ENCODE measurements around the gene CDKAL1.

CDKAL1 gene

DNA sequence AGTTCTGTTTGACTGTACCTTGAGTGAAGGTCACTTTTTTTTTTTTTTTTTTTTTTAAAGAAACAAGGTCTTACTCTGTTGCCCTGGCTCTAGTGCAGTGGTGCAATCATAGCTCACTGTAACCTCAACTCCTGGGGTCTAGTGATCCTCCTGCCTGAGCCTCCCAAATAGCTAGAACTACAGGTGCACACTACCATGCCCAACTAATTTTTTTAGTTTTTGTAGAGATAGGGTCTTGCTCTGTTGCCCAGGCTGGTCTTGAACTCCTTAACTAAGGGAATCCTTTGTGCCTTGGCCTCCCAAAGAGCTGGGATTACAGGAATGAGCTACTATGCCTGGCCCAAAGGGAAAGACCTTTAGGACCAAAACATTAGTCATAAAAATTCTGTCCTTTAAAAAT lies 413.7 kb downstream of the CDKAL1 start:
- Histone ChIP-seq H3K79me2 (ENCODE audit: insufficient read depth, low read depth) (no peaks in the 10 kb centered on the region), H3K4me2 (no peak overlapping the region), H4K20me1 (ENCODE audit: insufficient read depth) (no peaks in the 10 kb centered on the region), H3K27me3 (ENCODE audit: insufficient read depth, low read depth) (no peaks in the 10 kb centered on the region), H2AFZ (ENCODE audit: low read depth) (no peak overlapping the region), H3K9ac (no peak overlapping the region), H3K4me1 (ENCODE audit: low read depth, poor library complexity, severe bottlenecking) (peaks cover 12% of the 10 kb centered on the region), H3K4me3 (IDR thresholded peaks at IDR 0.05; ENCODE audit: insufficient read depth, low read depth, low read length) (no peak overlapping the region), H3K27ac (no peak overlapping the region), H3K36me3 (ENCODE audit: insufficient read depth) (no peaks in the 10 kb centered on the region)
- no peak for TF ChIP-seq CTCF (conservative IDR thresholded peaks at IDR 0.05; ENCODE audit: low read depth, low read length)

GRCh38 chr6:20948556-20948955 lies 414.3 kb downstream of the CDKAL1 start:
- H3K9ac ChIP-seq = no peak overlapping the region
- H4K20me1 ChIP-seq (ENCODE audit: insufficient read depth) = no peaks in the 10 kb centered on the region
- H3K4me1 ChIP-seq (ENCODE audit: low read depth, poor library complexity, severe bottlenecking) = peaks cover 12% of the 10 kb centered on the region
- no peaks in the 10 kb centered on the region for H3K36me3 ChIP-seq (ENCODE audit: insufficient read depth)
- no peaks in the 10 kb centered on the region for H3K27me3 ChIP-seq (ENCODE audit: insufficient read depth, low read depth)
- no peak overlapping the region for H3K27ac ChIP-seq
- no peak for TF ChIP-seq CTCF (conservative IDR thresholded peaks at IDR 0.05; ENCODE audit: low read depth, low read length)
- H3K4me3 ChIP-seq (IDR thresholded peaks at IDR 0.05; ENCODE audit: insufficient read depth, low read depth, low read length) = no peak overlapping the region
- no peaks in the 10 kb centered on the region for H3K79me2 ChIP-seq (ENCODE audit: insufficient read depth, low read depth)
- no peak overlapping the region for H3K4me2 ChIP-seq
- H2AFZ ChIP-seq (ENCODE audit: low read depth) = no peak overlapping the region

DNA sequence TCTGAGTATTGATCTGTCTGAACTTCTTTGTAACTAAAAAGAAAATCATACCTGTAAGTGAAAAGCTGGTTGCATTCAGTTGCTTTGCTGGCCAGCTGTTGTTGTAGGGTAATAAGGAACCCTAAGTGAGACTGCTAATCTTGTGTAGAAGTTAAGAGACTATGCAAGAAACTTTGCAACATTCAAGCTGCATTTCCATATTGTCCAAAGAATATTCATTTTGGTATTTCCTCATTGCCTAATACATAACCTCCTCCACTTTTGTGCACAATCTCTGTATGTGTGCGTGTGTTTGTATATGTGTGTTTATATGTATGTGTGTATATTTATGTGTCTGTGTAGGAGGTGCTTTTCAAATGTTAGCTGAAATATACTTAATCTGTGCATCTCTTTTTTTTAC lies 414.9 kb downstream of the CDKAL1 start:
- Histone ChIP-seq H3K4me3 (IDR thresholded peaks at IDR 0.05; ENCODE audit: insufficient read depth, low read depth, low read length) (no peak overlapping the region), H3K9ac (no peak overlapping the region), H4K20me1 (ENCODE audit: insufficient read depth) (no peaks in the 10 kb centered on the region), H3K36me3 (ENCODE audit: insufficient read depth) (no peaks in the 10 kb centered on the region), H3K4me2 (no peak overlapping the region), H3K27ac (no peak overlapping the region), H3K27me3 (ENCODE audit: insufficient read depth, low read depth) (no peaks in the 10 kb centered on the region), H3K79me2 (ENCODE audit: insufficient read depth, low read depth) (no peaks in the 10 kb centered on the region), H3K4me1 (ENCODE audit: low read depth, poor library complexity, severe bottlenecking) (peaks cover 12% of the 10 kb centered on the region), H2AFZ (ENCODE audit: low read depth) (no peak overlapping the region)
- TF ChIP-seq CTCF (conservative IDR thresholded peaks at IDR 0.05; ENCODE audit: low read depth, low read length) = no peak

GRCh38 chr6:20952699-20953474 lies 418.6 kb downstream of the CDKAL1 start:
- no peak overlapping the region for H3K9ac ChIP-seq
- H3K27ac ChIP-seq = no peak overlapping the region
- TF ChIP-seq CTCF (conservative IDR thresholded peaks at IDR 0.05; ENCODE audit: low read depth, low read length) = no peak
- H2AFZ ChIP-seq (ENCODE audit: low read depth) = no peak overlapping the region
- H3K4me2 ChIP-seq = no peak overlapping the region
- no peaks in the 10 kb centered on the region for H3K4me1 ChIP-seq (ENCODE audit: low read depth, poor library complexity, severe bottlenecking)
- no peaks in the 10 kb centered on the region for H3K79me2 ChIP-seq (ENCODE audit: insufficient read depth, low read depth)
- no peaks in the 10 kb centered on the region for H3K27me3 ChIP-seq (ENCODE audit: insufficient read depth, low read depth)
- H3K36me3 ChIP-seq (ENCODE audit: insufficient read depth) = no peaks in the 10 kb centered on the region
- H3K4me3 ChIP-seq (IDR thresholded peaks at IDR 0.05; ENCODE audit: insufficient read depth, low read depth, low read length) = no peak overlapping the region
- no peaks in the 10 kb centered on the region for H4K20me1 ChIP-seq (ENCODE audit: insufficient read depth)
